SU-DHL-6 (cell line): ENCODE data around the gene ST3GAL3.

Experiments used
- H2AFZ ChIP-seq: fragments of 200-600 bp; sonication (generic); 2 replicates; pipeline ENCODE4 v1.6.1; 2014; ENCODE audit warnings: low read depth, mild to moderate bottlenecking, moderate library complexity, mixed read lengths, antibody characterized with exemption, low read length; ENCODE audit not compliant: severe bottlenecking
- H3F3A ChIP-seq: fragments of 200-600 bp; shearing (Covaris generic); 2 replicates; pipeline ENCODE4 v1.6.0; 2016; ENCODE audit warnings: antibody characterized with exemption, mild to moderate bottlenecking; ENCODE audit not compliant: insufficient read depth
- H3K27ac ChIP-seq: fragments of 200-600 bp; sonication (generic); 2 replicates; pipeline ENCODE4 v1.5.1; 2016; ENCODE audit warnings: low read depth, mild to moderate bottlenecking, low read length, moderate library complexity, mixed read lengths
- H3K27me3 ChIP-seq: fragments of 200-600 bp; sonication (generic), shearing (Covaris generic); 2 replicates; pipeline ENCODE4 v1.6.0; 2014; ENCODE audit warnings: mild to moderate bottlenecking, low read length
- H3K36me3 ChIP-seq: fragments of 200-600 bp; sonication (generic); 2 replicates; pipeline ENCODE4 v1.6.1; 2014; ENCODE audit warnings: mild to moderate bottlenecking, low read length, mixed read lengths
- H3K4me2 ChIP-seq: fragments of 300-600, 200-600 bp; shearing (Covaris generic), sonication (generic); 2 replicates; pipeline ENCODE4 v1.6.0; 2014; ENCODE audit warnings: low read length, low read depth, mild to moderate bottlenecking; ENCODE audit not compliant: poor library complexity, severe bottlenecking
- H3K4me3 ChIP-seq: fragments of 200-600 bp; sonication (generic); 2 replicates; pipeline ENCODE4 v1.5.1; 2014; ENCODE audit warnings: antibody characterized with exemption, low read length, mild to moderate bottlenecking, mixed read lengths; ENCODE audit not compliant: insufficient read depth, poor library complexity, severe bottlenecking
- H3K79me2 ChIP-seq: fragments of 200-600 bp; sonication (generic); 2 replicates; pipeline ENCODE4 v1.6.1; 2014; ENCODE audit warnings: mild to moderate bottlenecking, low read length, moderate library complexity; ENCODE audit not compliant: insufficient read depth
- H3K9ac ChIP-seq: fragments of 200-600 bp; sonication (generic); 2 replicates; pipeline ENCODE4 v1.7.0; 2014; ENCODE audit warnings: mild to moderate bottlenecking, low read length
- H3K9me2 ChIP-seq: fragments of 200-600 bp; sonication (generic); replicated peaks from 2 replicates; pipeline ENCODE4 v1.6.1; 2014; ENCODE audit warnings: low read length; ENCODE audit not compliant: insufficient read depth
- H3K9me3 ChIP-seq: fragments of 200-600 bp; sonication (generic); 2 replicates; pipeline ENCODE4 v1.6.1; 2014; ENCODE audit warnings: low read length, mixed read lengths; ENCODE audit not compliant: insufficient read depth
- H4K20me1 ChIP-seq: fragments of 200-600 bp; sonication (generic); 2 replicates; pipeline ENCODE4 v1.6.1; 2014; ENCODE audit warnings: low read depth, mild to moderate bottlenecking, antibody characterized with exemption, low read length, moderate library complexity, mixed read lengths
- CTCF ChIP-seq: fragments of 200-600 bp; sonication (generic); IDR thresholded peaks from one replicate; pipeline ENCODE4 v1.5.1; 2017; ENCODE audit warnings: antibody characterized with exemption, mild to moderate bottlenecking, low read length, moderate library complexity; ENCODE audit not compliant: insufficient read depth, poor library complexity, severe bottlenecking
- EZH2phosphoT487 ChIP-seq: fragments of 200-600 bp; sonication (generic), shearing (Covaris generic); conservative IDR thresholded peaks from 2 replicates; pipeline ENCODE4 v1.6.1; 2018; ENCODE audit warnings: mild to moderate bottlenecking, antibody characterized with exemption, low read length, moderate library complexity, mixed read lengths

ST3GAL3 gene

GRCh38 chr1:43800771-43801170 lies 93.4 kb downstream of the ST3GAL3 start:
- Histone ChIP-seq H3K79me2 (no peaks in the 10 kb centered on the region), H3K36me3 (no peaks in the 10 kb centered on the region; the same call in 1 of the 2 replicates), H3K9me2 (no peaks in the 10 kb centered on the region), H3K9ac (no peak overlapping the region), H3K4me2 (no peak overlapping the region), H3F3A (no peaks in the 10 kb centered on the region), H3K9me3 (no peaks in the 10 kb centered on the region), H3K27me3 (no peaks in the 10 kb centered on the region), H3K4me3 (no peak overlapping the region), H3K27ac (no peak overlapping the region), H4K20me1 (no peaks in the 10 kb centered on the region), H2AFZ (no peak overlapping the region)
- no peak for TF ChIP-seq EZH2phosphoT487
- no peak for TF ChIP-seq CTCF

GRCh38 chr1:43801203-43801602 lies 93.9 kb downstream of the ST3GAL3 start:
- Histone ChIP-seq H2AFZ (no peak overlapping the region), H3K27ac (no peak overlapping the region), H3K79me2 (no peaks in the 10 kb centered on the region), H3K4me2 (no peak overlapping the region), H4K20me1 (no peaks in the 10 kb centered on the region), H3K9ac (no peak overlapping the region), H3K27me3 (no peaks in the 10 kb centered on the region), H3K9me3 (no peaks in the 10 kb centered on the region), H3K9me2 (no peaks in the 10 kb centered on the region), H3K36me3 (no peaks in the 10 kb centered on the region; the same call in 1 of the 2 replicates), H3F3A (no peaks in the 10 kb centered on the region), H3K4me3 (no peak overlapping the region)
- TF ChIP-seq CTCF (no peak), EZH2phosphoT487 (no peak)

GRCh38 chr1:43802356-43802980 lies 95.1 kb downstream of the ST3GAL3 start:
- Histone ChIP-seq H2AFZ (no peak overlapping the region), H3K9ac (no peak overlapping the region), H3F3A (no peaks in the 10 kb centered on the region), H3K4me2 (no peak overlapping the region), H3K4me3 (no peak overlapping the region), H4K20me1 (no peaks in the 10 kb centered on the region), H3K79me2 (no peaks in the 10 kb centered on the region), H3K9me2 (no peaks in the 10 kb centered on the region), H3K27me3 (no peaks in the 10 kb centered on the region), H3K27ac (no peak overlapping the region), H3K9me3 (no peaks in the 10 kb centered on the region), H3K36me3 (no peaks in the 10 kb centered on the region)
- TF ChIP-seq EZH2phosphoT487 (no peak), CTCF (no peak)
